ENCODE data around the gene SNRPA.
"Not testable (repeated sequence)": the region's sequence is repeated elsewhere in the genome, so short reads cannot be mapped to it uniquely, and the experiment has no call there.

- TF ChIP-seq EP300 (IDR thresholded peaks at IDR 0.05; ENCODE audit: borderline replicate concordance in 1 of 2, low read depth in 2 of 2, low read length in 2 of 2); ZNF274 (IDR thresholded peaks at IDR 0.05; ENCODE audit: borderline replicate concordance, extremely low read depth, low read length); RAD21 (IDR thresholded peaks at IDR 0.05 in 1 of 2, conservative IDR thresholded peaks at IDR 0.05 in 1 of 2; ENCODE audit: low read depth in 2 of 2, low read length in 2 of 2); CTCF (IDR thresholded peaks at IDR 0.05; ENCODE audit: control extremely low read depth in 1 of 3, insufficient read depth in 1 of 3, low read depth in 1 of 3, low read length in 3 of 3); NRF1 (IDR thresholded peaks at IDR 0.05; ENCODE audit: low read depth, low read length): not testable (repeated sequence)
These were observed 61.6 kb downstream of the SNRPA start for GRCh38 chr19:40812571-40812970.

Measured in H1 (cell line).